ENCODE data around the gene KCNK15. TPM values are rescaled to one million over a fixed set of nuclear protein-coding genes. Genes with fewer than 3 reads are reported as not detected.
A peak's percentile ranks its signal among the peaks of the same experiment; 100 is the strongest.

Gene KCNK15
- total and polyA plus RNA-seq, 3 experiments from 2014 or later = 0.09 to 0.15 TPM; not detected in 1

GRCh38 chr20:44771172-44771535 lies 25.5 kb downstream of the KCNK15 start:
- no peak for DNase-seq
- no peaks in the 10 kb centered on the region for H3K4me1 ChIP-seq (ENCODE audit: insufficient read depth, low read length)
- Mint-ChIP-seq H3K4me3 (no peak overlapping the region), H3K27me3 (peaks cover 16 to 34% of the 10 kb centered on the region in 2 donors), H3K4me1 (no peaks in the 10 kb centered on the region), H3K9me3 (no peaks in the 10 kb centered on the region), H3K27ac (no peak overlapping the region), H3K36me3 (no peaks in the 10 kb centered on the region)
- H3K27ac ChIP-seq (ENCODE audit: low read depth, low read length) = no peak overlapping the region
- H3K9me3 ChIP-seq (ENCODE audit: low read length) = no peaks in the 10 kb centered on the region
- POLR2A ChIA-PET = no interaction called here
- H3K27me3 ChIP-seq (ENCODE audit: insufficient read depth, low read length, poor library complexity, severe bottlenecking) = no peaks in the 10 kb centered on the region
- H3K36me3 ChIP-seq (ENCODE audit: insufficient read depth, low read length) = no peaks in the 10 kb centered on the region
- CTCF ChIA-PET = no interaction called here
- H3K4me3 ChIP-seq (ENCODE audit: low read length) = no peak overlapping the region

DNA sequence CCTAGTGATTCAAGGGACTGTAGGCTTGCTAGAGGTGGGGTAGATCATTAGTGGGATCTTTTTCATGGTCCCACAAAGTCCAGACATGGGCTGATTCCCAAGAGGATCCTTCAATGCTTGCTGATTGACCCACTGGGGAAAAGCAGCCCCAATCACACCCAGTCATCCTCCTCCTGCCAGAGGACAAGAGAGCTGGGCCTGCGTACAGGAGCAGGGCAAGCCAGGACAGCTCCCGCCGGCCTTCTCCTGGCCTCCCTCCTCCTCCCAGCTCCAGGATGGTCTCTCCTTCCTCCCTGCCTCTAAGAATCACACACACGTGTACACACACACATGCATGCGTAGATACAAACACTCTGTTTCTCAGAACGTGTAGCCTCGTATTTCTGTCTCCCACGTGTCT lies 27.0 kb downstream of the KCNK15 start:
- Histone ChIP-seq H3K27ac (ENCODE audit: low read depth, low read length) (no peak overlapping the region), H3K36me3 (ENCODE audit: insufficient read depth, low read length) (no peaks in the 10 kb centered on the region), H3K4me3 (ENCODE audit: low read length) (no peak overlapping the region), H3K9me3 (ENCODE audit: low read length) (no peaks in the 10 kb centered on the region), H3K4me1 (ENCODE audit: insufficient read depth, low read length) (no peaks in the 10 kb centered on the region), H3K27me3 (ENCODE audit: insufficient read depth, low read length, poor library complexity, severe bottlenecking) (no peaks in the 10 kb centered on the region)
- CTCF ChIA-PET = no interaction called here
- no peak overlapping the region for H3K27ac Mint-ChIP-seq
- H3K4me1 Mint-ChIP-seq = no peaks in the 10 kb centered on the region
- POLR2A ChIA-PET = no interaction called here
- H3K27me3 Mint-ChIP-seq = peaks cover 11 to 34% of the 10 kb centered on the region in 2 donors
- DNase-seq = no peak
- H3K36me3 Mint-ChIP-seq = no peaks in the 10 kb centered on the region
- H3K9me3 Mint-ChIP-seq = no peaks in the 10 kb centered on the region
- H3K4me3 Mint-ChIP-seq = no peak overlapping the region

GRCh38 chr20:44773070-44773829 lies 27.6 kb downstream of the KCNK15 start:
- H3K36me3 ChIP-seq (ENCODE audit: insufficient read depth, low read length) = no peaks in the 10 kb centered on the region
- Mint-ChIP-seq H3K4me1 (no peaks in the 10 kb centered on the region), H3K27me3 (peaks cover 11 to 34% of the 10 kb centered on the region in 2 donors), H3K36me3 (no peaks in the 10 kb centered on the region), H3K9me3 (no peaks in the 10 kb centered on the region), H3K4me3 (no peak overlapping the region), H3K27ac (no peak overlapping the region)
- DNase-seq = no peak
- no peaks in the 10 kb centered on the region for H3K27me3 ChIP-seq (ENCODE audit: insufficient read depth, low read length, poor library complexity, severe bottlenecking)
- no peaks in the 10 kb centered on the region for H3K9me3 ChIP-seq (ENCODE audit: low read length)
- H3K27ac ChIP-seq (ENCODE audit: low read depth, low read length) = no peak overlapping the region
- ChIA-PET CTCF (no interaction called here), POLR2A (no interaction called here)
- H3K4me1 ChIP-seq (ENCODE audit: insufficient read depth, low read length) = no peaks in the 10 kb centered on the region
- no peak overlapping the region for H3K4me3 ChIP-seq (ENCODE audit: low read length)

- no peaks in the 10 kb centered on the region for H3K36me3 ChIP-seq (ENCODE audit: insufficient read depth, low read length)
- POLR2A ChIA-PET = no interaction called here
- Mint-ChIP-seq H3K4me3 (no peak overlapping the region), H3K36me3 (no peaks in the 10 kb centered on the region), H3K27me3 (peaks cover 7 to 32% of the 10 kb centered on the region in 2 donors), H3K9me3 (peaks cover 0 to 2% (median 0%) of the 10 kb centered on the region in 5 donors), H3K27ac (no peak overlapping the region), H3K4me1 (no peaks in the 10 kb centered on the region)
- no peak overlapping the region for H3K27ac ChIP-seq (ENCODE audit: low read depth, low read length)
- CTCF ChIA-PET = no interaction called here
- no peaks in the 10 kb centered on the region for H3K4me1 ChIP-seq (ENCODE audit: insufficient read depth, low read length)
- H3K9me3 ChIP-seq (ENCODE audit: low read length) = no peaks in the 10 kb centered on the region
- no peaks in the 10 kb centered on the region for H3K27me3 ChIP-seq (ENCODE audit: insufficient read depth, low read length, poor library complexity, severe bottlenecking)
- no peak overlapping the region for H3K4me3 ChIP-seq (ENCODE audit: low read length)
- DNase-seq = no peak
Observed at GRCh38 chr20:44776980-44777379, 31.3 kb downstream of the KCNK15 start.

DNA sequence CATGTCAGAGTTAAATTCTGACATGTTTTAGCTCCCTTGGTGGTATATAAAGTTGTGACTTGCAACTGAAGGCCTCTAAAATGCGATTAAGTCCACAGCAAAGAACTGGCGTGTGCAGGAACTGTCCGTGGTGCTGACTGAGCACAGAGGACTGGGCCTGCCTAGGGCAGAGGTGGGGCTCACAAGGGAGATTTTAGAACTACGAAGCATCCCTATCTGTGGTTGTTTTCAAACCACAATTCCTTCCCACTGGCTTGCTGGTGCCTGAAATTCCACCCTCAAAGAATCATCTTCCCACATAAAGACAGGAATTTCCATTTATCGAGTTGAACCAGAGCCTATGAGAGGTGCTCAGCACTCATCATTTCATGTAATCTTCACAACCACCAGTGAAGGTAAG lies 34.6 kb downstream of the KCNK15 start:
- H3K27ac ChIP-seq (ENCODE audit: low read depth, low read length) = no peak overlapping the region
- no peaks in the 10 kb centered on the region for H3K36me3 ChIP-seq (ENCODE audit: insufficient read depth, low read length)
- H3K36me3 Mint-ChIP-seq = no peaks in the 10 kb centered on the region
- peaks cover 14 to 38% of the 10 kb centered on the region in 2 donors for H3K27me3 Mint-ChIP-seq
- no peaks in the 10 kb centered on the region for H3K9me3 ChIP-seq (ENCODE audit: low read length)
- H3K4me3 Mint-ChIP-seq = no peak overlapping the region
- H3K9me3 Mint-ChIP-seq = peaks cover 0 to 3% (median 0%) of the 10 kb centered on the region in 5 donors
- H3K4me1 ChIP-seq (ENCODE audit: insufficient read depth, low read length) = no peaks in the 10 kb centered on the region
- ChIA-PET POLR2A (no interaction called here), CTCF (no interaction called here)
- H3K4me3 ChIP-seq (ENCODE audit: low read length) = no peak overlapping the region
- DNase-seq = peak in 1 of 5 donors; percentile 6
- H3K4me1 Mint-ChIP-seq = no peaks in the 10 kb centered on the region
- H3K27me3 ChIP-seq (ENCODE audit: insufficient read depth, low read length, poor library complexity, severe bottlenecking) = no peaks in the 10 kb centered on the region
- H3K27ac Mint-ChIP-seq = no peak overlapping the region

DNA sequence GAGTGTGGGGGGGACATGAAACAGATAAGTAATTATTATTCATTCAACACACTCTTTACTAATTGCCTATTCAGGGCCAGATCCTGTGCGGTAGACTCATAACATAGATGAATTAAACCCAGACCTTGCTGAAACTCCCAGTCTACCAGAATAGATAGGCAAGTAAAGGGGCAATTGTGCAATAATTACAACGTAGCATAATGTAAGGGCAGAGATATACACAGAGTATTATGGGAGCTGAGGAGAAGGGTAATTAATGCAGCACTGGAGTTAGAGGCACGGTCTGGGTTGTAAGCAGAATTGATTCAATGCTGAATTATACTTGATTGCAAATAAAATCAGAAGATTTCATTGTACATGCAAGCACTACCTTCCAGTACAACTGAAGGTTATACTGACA lies 35.5 kb downstream of the KCNK15 start:
- Histone ChIP-seq H3K27ac (ENCODE audit: low read depth, low read length) (no peak overlapping the region), H3K36me3 (ENCODE audit: insufficient read depth, low read length) (no peaks in the 10 kb centered on the region), H3K4me1 (ENCODE audit: insufficient read depth, low read length) (no peaks in the 10 kb centered on the region), H3K4me3 (ENCODE audit: low read length) (no peak overlapping the region), H3K27me3 (ENCODE audit: insufficient read depth, low read length, poor library complexity, severe bottlenecking) (no peaks in the 10 kb centered on the region), H3K9me3 (ENCODE audit: low read length) (no peaks in the 10 kb centered on the region)
- POLR2A ChIA-PET = no interaction called here
- Mint-ChIP-seq H3K27me3 (peaks cover 13 to 39% of the 10 kb centered on the region in 2 donors), H3K36me3 (no peaks in the 10 kb centered on the region), H3K9me3 (peaks cover 0 to 3% (median 0%) of the 10 kb centered on the region in 5 donors), H3K4me1 (no peaks in the 10 kb centered on the region), H3K27ac (no peak overlapping the region), H3K4me3 (no peak overlapping the region)
- no peak for DNase-seq
- CTCF ChIA-PET = no interaction called here

DNA sequence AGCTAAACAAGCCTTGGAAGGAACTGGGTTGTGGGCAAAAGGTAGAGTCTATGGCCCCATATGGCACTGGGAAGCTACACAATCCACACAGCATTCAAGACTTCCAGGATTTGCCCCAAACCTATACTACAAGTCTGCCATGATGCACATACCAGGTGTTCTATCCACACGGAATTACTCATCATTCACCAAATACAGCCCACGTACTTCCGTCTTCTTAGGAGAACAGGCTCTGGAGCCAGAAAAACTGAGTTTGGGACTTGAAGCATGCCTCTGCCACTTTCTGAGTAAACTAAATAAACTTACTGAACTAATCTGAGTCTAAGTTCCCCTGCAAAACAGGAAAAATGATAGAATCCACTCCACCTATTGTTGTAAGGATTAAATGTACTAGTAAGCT lies 36.1 kb downstream of the KCNK15 start:
- Mint-ChIP-seq H3K4me3 (no peak overlapping the region), H3K27me3 (peaks cover 10 to 41% of the 10 kb centered on the region in 2 donors), H3K9me3 (peaks cover 0 to 3% (median 0%) of the 10 kb centered on the region in 5 donors), H3K27ac (no peak overlapping the region), H3K4me1 (no peaks in the 10 kb centered on the region), H3K36me3 (no peaks in the 10 kb centered on the region)
- Histone ChIP-seq H3K4me3 (ENCODE audit: low read length) (no peak overlapping the region), H3K27ac (ENCODE audit: low read depth, low read length) (no peak overlapping the region), H3K36me3 (ENCODE audit: insufficient read depth, low read length) (no peaks in the 10 kb centered on the region), H3K4me1 (ENCODE audit: insufficient read depth, low read length) (no peaks in the 10 kb centered on the region), H3K27me3 (ENCODE audit: insufficient read depth, low read length, poor library complexity, severe bottlenecking) (no peaks in the 10 kb centered on the region), H3K9me3 (ENCODE audit: low read length) (no peaks in the 10 kb centered on the region)
- ChIA-PET CTCF (interaction anchor here (1.2 kb wide), 1 partner anchor 14 kb away, joined by 3 read pairs; no protein-coding TSS in a partner anchor), POLR2A (no interaction called here)
- DNase-seq = no peak

DNA sequence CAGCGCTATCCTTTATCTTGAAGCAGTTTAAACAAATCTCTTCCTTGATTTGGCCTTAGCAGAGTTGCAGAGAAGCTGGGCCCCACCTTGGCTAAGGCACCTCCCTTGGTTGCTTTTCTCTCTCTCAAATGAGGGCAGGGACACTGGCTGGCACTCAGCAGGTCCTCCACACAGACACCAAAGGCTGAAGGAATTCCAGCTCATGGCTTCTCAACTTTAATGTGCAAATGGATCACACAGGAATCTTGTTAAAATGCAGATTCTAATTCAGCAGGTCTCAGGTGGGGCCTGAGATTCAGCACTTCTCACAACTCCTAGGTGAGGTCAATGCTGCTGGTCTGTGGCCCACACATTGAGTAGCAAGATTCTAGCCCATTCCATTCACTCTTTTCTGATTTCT lies 39.0 kb downstream of the KCNK15 start:
- POLR2A ChIA-PET = interaction anchor here (0.6 kb wide), 1 partner anchor 465 kb away, joined by 3 read pairs; no protein-coding TSS in a partner anchor
- Mint-ChIP-seq H3K27me3 (peaks cover 14 to 46% of the 10 kb centered on the region in 2 donors), H3K27ac (no peak overlapping the region), H3K4me3 (no peak overlapping the region), H3K36me3 (no peaks in the 10 kb centered on the region), H3K9me3 (peaks cover 0 to 3% (median 0%) of the 10 kb centered on the region in 5 donors), H3K4me1 (no peaks in the 10 kb centered on the region)
- CTCF ChIA-PET = no interaction called here
- H3K4me1 ChIP-seq (ENCODE audit: insufficient read depth, low read length) = no peaks in the 10 kb centered on the region
- no peaks in the 10 kb centered on the region for H3K9me3 ChIP-seq (ENCODE audit: low read length)
- H3K4me3 ChIP-seq (ENCODE audit: low read length) = no peak overlapping the region
- H3K36me3 ChIP-seq (ENCODE audit: insufficient read depth, low read length) = no peaks in the 10 kb centered on the region
- H3K27me3 ChIP-seq (ENCODE audit: insufficient read depth, low read length, poor library complexity, severe bottlenecking) = no peaks in the 10 kb centered on the region
- no peak for DNase-seq
- H3K27ac ChIP-seq (ENCODE audit: low read depth, low read length) = no peak overlapping the region
